NOMO-1 treated with DMSO at 0.1 percent for 48 hours (cell line): ENCODE results near the gene NPLOC4.
A peak's percentile ranks its signal among the peaks of the same experiment; 100 is the strongest.

Source experiments
- DNase-seq: peaks from one replicate; lab custom pipeline; 2025; ENCODE audit not compliant: unreplicated experiment; lab: John Stamatoyannopoulos, UW

Gene NPLOC4

GRCh38 chr17:81549826-81550225 lies 87.1 kb downstream of the NPLOC4 start:
- DNase-seq: no peak

- no peak for DNase-seq
Measured at GRCh38 chr17:81549031-81549557, 87.8 kb downstream of the NPLOC4 start.

GRCh38 chr17:81547614-81547982 lies 89.3 kb downstream of the NPLOC4 start:
- DNase-seq: no peak

- no peak for DNase-seq
Measured at GRCh38 chr17:81546906-81547613, 89.9 kb downstream of the NPLOC4 start.

GRCh38 chr17:81545160-81545949 lies 91.6 kb downstream of the NPLOC4 start:
- no peak for DNase-seq

- no peak for DNase-seq
Measured at GRCh38 chr17:81544281-81544974, 92.5 kb downstream of the NPLOC4 start.

GRCh38 chr17:81543756-81544155 lies 93.2 kb downstream of the NPLOC4 start:
- no peak for DNase-seq

GRCh38 chr17:81543339-81543675 lies 93.6 kb downstream of the NPLOC4 start:
- DNase-seq: no peak

- DNase-seq: no peak
Measured at GRCh38 chr17:81542431-81543338, 94.2 kb downstream of the NPLOC4 start.

- DNase-seq: no peak
Measured at GRCh38 chr17:81541123-81541522, 95.8 kb downstream of the NPLOC4 start.

- DNase-seq: no peak
Measured at GRCh38 chr17:81540676-81541027, 96.3 kb downstream of the NPLOC4 start.

- no peak for DNase-seq
Measured at GRCh38 chr17:81539961-81540675, 96.8 kb downstream of the NPLOC4 start.

GRCh38 chr17:81539571-81539900 lies 97.4 kb downstream of the NPLOC4 start:
- DNase-seq: no peak

- no peak for DNase-seq
Measured at GRCh38 chr17:81538651-81539570, 98.0 kb downstream of the NPLOC4 start.

- DNase-seq: no peak
Measured at GRCh38 chr17:81537856-81538555, 98.9 kb downstream of the NPLOC4 start.

- DNase-seq: peak; percentile 22
Measured at GRCh38 chr17:81537343-81537855, 99.5 kb downstream of the NPLOC4 start.

GRCh38 chr17:81536299-81537290 lies 100.3 kb downstream of the NPLOC4 start:
- no peak for DNase-seq
